Spleen (tissue), 7 donors: ENCODE data around the gene RAB15.

Source experiments
- CTCF ChIP-seq, 11 experiments: fragments of 200-600 bp in 7 of 11; fragments of 450-650 bp in 4 of 11; sonication (generic) in 4 of 11; IDR thresholded peaks in 8 of 11; conservative IDR thresholded peaks in 3 of 11; 1 replicate in 7 of 11; 2 replicates in 4 of 11; pipeline versions ENCODE4 v1.4.0 to v1.8.0; 2016 to 2021; ENCODE audit warnings: antibody characterized with exemption in 11 of 11, inconsistent platforms in 4 of 11, mild to moderate bottlenecking in 1 of 11
- POLR2A ChIP-seq, 3 donors: fragments of 450-650 bp; IDR thresholded peaks; one replicate each; pipeline ENCODE4 v1.5.1; 2017; ENCODE audit warnings: antibody characterized with exemption in 3 of 3, mild to moderate bottlenecking in 1 of 3
- POLR2AphosphoS5 ChIP-seq, 3 donors: sonication (generic); formaldehyde crosslinking; IDR thresholded peaks; one replicate each; pipeline ENCODE4 v1.5.1; 2017; ENCODE audit warnings: antibody characterized with exemption in 3 of 3
- donor health status: DM: no; HTN: no; CAD: no; lungs with moderate emphysema.
- donor health status: DM: no; HTN: no; CAD: no.
- donor health status: DM: no; HTN: no; CAD: no.

- no peak for TF ChIP-seq POLR2A (IDR thresholded peaks at IDR 0.05)
- TF ChIP-seq POLR2AphosphoS5 (IDR thresholded peaks at IDR 0.05) = no peak
- TF ChIP-seq CTCF (IDR thresholded peaks at IDR 0.05 in 8 of 11, conservative IDR thresholded peaks at IDR 0.05 in 3 of 11) = no peak
Observed at GRCh38 chr14:64950889-64951288, 21.2 kb downstream of the RAB15 start.
